Motor neuron (in vitro differentiated cells): ENCODE results near the gene EID3. TPM values are rescaled to one million over a fixed set of nuclear protein-coding genes. Genes with fewer than 3 reads are reported as not detected.
"Not testable (repeated sequence)": the region's sequence is repeated elsewhere in the genome, so short reads cannot be mapped to it uniquely, and the experiment has no call there.

ENCODE experiments used
- ATAC-seq, 8 experiments: fragments of 200-7000 bp; cut with Tn5 transposase; replicated peaks in 6 of 8; 2 replicates each; pipeline ENCODE4 v1.8.0; 2021; ENCODE audit warnings: mild to moderate bottlenecking in 8 of 8, moderate library complexity in 8 of 8
- H3K27ac ChIP-seq, 2 donors: fragments of 250-450 bp; sonication (Bioruptor Pico); 2 replicates each; pipeline ENCODE4 v1.9.0; 2021; ENCODE audit warnings: antibody characterized with exemption in 2 of 2, mild to moderate bottlenecking in 2 of 2, moderate library complexity in 1 of 2
- H3K4me1 ChIP-seq, 2 donors: fragments of 250-450 bp; sonication (Bioruptor Pico); replicated peaks in 1 of 2; 2 replicates each; pipeline ENCODE4 v1.6.1; 2021; ENCODE audit warnings: antibody characterized with exemption in 2 of 2, mild to moderate bottlenecking in 2 of 2, moderate library complexity in 1 of 2
- H3K4me3 ChIP-seq, 5 donors: fragments of 250-450 bp; sonication (Bioruptor Pico); 2 replicates each; pipeline ENCODE4 v1.9.0; 2021; ENCODE audit warnings: antibody characterized with exemption in 5 of 5, mild to moderate bottlenecking in 5 of 5, moderate library complexity in 4 of 5
- WGBS, 10 experiments: fragments of 450-650 bp; shearing (Covaris generic); methylation state at CpG; one replicate each; pipeline ENCODE4 v1.0.0; 2022; 5-methylcytosine and 5-hydroxymethylcytosine counted together
- in situ Hi-C, 9 experiments: fragments of 400-800 bp; cut with MboI; loops; one replicate each; pipeline ENCODE4 v1.15.0; 2021; ENCODE audit warnings: low sequenced_read_pairs in 9 of 9, low pct_unique_long_range_greater_than_20kb in 2 of 9; ENCODE audit not compliant: unreplicated experiment in 9 of 9
- total RNA-seq, 8 experiments: library from RNA; unstranded; fragments of 300-600 nt; gene quantifications; 2 replicates each; pipeline versions ENCODE4 v1.2.3 to v1.2.4, GENCODE V29; 2022

The EID3 gene
- total RNA-seq, 8 experiments from 2014 or later: 1.5 to 14.3 (median 3.8) TPM

DNA sequence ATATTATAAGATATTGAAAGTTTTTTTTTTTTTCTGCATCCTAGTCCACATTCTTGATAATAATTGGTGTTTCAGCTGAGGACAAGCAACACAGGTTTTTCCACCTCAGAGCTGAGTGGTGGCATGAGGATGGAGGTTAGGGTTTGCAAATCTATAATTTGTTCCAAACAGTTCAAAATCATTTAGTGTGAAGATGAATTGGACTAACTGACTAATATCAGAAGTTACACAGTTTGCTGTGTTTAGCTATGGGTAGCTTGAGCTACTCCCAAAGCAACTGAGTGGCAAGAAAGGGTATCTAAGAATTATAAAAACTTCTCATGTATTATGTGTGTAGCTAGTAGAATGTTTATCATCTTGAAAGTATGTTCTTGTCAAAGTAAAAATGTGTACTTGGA, 17.1 kb downstream of the EID3 start:
- H3K27ac ChIP-seq: no peak overlapping the region
- no peak overlapping the region for H3K4me3 ChIP-seq
- ATAC-seq: no peak
- in situ Hi-C loops: no loop called here
- H3K4me1 ChIP-seq: no peaks in the 10 kb centered on the region

DNA sequence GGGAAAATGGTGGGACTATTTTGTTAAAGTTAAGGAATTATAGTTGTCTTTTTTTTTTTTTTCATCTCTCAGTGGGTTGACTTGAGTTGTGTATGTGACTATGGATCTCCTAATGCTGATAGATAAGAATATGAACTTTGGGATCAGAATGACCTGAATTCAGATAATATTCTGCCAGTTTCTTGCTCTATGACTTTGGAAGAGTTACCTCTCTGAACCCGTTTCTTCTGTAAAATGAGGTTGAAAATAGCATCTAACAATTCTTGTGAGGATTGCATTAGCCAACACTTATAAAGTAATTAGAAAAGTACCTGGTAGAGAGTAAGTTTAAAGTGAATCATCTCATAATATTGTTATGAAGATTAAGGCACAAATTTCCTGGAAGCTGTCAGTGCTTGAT, 18.4 kb downstream of the EID3 start:
- ATAC-seq: no peak
- in situ Hi-C loops: no loop called here
- H3K4me3 ChIP-seq: no peak overlapping the region
- no peak overlapping the region for H3K27ac ChIP-seq
- 71 to 100% (median 100%) methylated on average over 1 of the region's 1 CpG; no CpG with 5 or more reads in 1 of the 10 experiments for WGBS, 10 experiments
- H3K4me1 ChIP-seq: no peaks in the 10 kb centered on the region

DNA sequence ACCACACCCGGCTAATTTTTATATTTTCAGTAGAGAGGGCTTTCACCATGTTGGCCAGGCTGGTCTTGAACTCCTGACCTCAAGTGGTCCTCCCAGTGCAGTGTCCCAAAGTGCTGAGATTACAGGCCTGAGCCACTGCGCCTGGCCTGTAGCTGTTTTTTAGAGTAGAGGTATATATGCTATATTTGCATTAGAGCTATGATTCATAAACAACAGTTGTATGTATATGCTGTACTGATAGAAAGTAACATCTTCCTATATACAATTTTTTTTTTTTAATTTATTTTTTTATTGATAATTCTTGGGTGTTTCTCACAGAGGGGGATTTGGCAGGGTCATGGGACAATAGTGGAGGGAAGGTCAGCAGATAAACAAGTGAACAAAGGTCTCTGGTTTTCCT, 19.0 kb downstream of the EID3 start:
- H3K4me3 ChIP-seq, H3K27ac ChIP-seq, H3K4me1 ChIP-seq, in situ Hi-C loops: not testable (repeated sequence)
- peak in 1 of 8 experiments; percentile 17 for ATAC-seq
- WGBS, 10 experiments: 83 to 100% (median 100%) methylated on average over 1 of the region's 2 CpGs; no CpG with 5 or more reads in 3 of the 10 experiments

DNA sequence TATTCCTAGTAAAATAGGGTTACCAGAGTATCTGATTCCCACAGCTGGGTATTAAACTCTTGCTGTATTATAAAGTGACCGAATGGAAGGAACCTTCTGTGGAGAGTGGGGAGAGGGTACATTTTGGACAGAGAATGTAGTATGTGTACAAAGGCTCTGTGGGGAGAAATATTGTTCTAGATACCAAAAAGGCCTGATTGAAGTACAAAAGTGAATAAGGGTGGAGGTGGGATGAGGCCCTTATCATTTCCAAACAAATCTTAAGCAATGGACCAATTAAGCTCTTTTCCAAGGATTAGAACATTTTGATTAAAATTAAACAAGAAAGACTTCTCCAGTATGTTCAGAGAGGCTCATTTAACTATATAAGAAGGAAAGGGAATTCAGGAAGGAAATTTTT, 20.4 kb downstream of the EID3 start:
- no peak for ATAC-seq

DNA sequence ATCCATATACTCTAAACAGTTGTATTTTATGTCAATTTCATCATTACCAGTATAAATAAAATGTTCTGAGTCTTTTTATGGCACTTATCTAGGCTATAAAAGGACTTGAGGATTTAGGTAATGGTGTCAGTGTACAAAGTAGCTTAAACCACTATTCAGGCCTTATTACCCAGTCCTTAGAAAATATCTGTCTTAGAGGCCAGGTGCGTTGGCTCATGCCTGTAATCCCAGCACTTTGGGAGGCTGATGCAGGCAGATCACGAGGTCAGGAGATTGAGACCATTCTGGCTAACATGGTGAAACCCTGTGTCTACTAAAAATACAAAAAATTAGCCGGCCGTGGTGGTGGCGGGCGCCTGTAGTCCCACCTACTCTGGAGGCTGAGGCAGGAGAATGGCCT, 24.7 kb downstream of the EID3 start:
- H3K27ac ChIP-seq, in situ Hi-C loops, ATAC-seq, H3K4me3 ChIP-seq, H3K4me1 ChIP-seq: not testable (repeated sequence)
- WGBS, 10 experiments: 81 to 100% (median 99%) methylated on average over 1 to 6 of the region's 6 CpGs; no CpG with 5 or more reads in 4 of the 10 experiments

More for the DNA sequence above, 20.4 kb downstream of the EID3 start:
- Histone ChIP-seq H3K27ac (no peak overlapping the region), H3K4me1 (no peaks in the 10 kb centered on the region), H3K4me3 (no peak overlapping the region)
- in situ Hi-C loops: no loop called here
- WGBS, 10 experiments: 83 to 100% (median 100%) methylated on average over 1 of the region's 1 CpG; no CpG with 5 or more reads in 5 of the 10 experiments

DNA sequence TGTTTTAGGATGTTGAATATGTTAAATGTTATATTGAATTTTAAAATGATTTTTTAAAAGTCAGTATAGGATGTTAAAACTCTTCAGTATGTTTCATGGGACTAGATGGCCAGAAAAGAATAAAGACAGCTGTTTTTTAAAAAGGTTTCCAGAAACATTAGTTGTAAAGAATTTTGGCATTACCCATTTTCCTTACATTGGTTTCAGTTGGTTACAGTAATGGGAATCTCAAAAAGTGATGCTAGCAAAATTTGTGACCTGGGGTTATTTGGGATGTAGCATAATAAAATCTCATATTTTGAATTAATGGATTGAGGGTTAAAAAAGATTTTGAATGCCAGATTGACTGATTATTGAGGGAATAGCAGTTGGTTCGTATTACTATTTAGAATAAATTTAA, 25.3 kb downstream of the EID3 start:
- Histone ChIP-seq H3K4me1 (no peaks in the 10 kb centered on the region), H3K4me3 (no peak overlapping the region), H3K27ac (no peak overlapping the region)
- ATAC-seq: no peak
- in situ Hi-C loops: no loop called here
- 45 to 100% (median 88%) methylated on average over 1 of the region's 1 CpG; no CpG with 5 or more reads in 4 of the 10 experiments for WGBS, 10 experiments

DNA sequence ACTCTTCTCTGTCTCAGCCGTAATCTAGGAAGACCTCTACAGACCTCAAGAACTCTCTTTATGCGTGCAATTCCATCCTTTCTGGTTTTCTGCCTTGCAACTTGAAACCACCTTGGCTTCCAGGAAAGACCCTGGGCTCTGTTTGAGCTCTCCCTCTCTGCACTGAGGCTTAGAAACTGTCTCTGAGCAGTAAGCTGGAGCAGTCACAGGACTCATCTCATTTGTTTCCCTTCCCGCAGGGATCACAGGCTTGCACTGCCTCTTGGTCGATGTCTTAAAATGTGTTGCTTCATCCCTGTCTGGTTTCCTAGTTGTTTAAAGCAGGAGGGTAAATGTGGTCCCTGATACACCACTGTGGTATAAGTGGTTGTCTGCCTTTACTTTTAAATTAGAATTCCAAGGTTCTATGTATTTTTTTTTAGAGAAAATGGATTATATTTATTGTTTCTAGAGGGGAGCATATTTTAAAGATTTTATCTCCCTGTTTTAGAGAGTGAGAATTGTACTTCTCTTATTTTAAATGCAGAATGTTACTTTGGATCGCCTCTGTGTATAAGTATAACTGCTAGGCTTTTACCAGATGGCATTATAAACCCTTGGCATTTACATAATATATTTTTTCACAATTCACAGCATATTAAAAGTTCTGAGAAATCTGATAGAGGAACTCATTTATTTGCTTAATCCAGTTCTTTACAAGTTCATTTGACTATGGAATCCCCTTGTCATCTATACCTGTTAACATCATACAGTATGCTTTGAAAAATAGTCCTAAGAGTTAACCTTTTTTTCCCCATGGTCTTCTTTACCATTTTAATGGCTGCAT, 26.4 kb downstream of the EID3 start:
- H3K4me1 ChIP-seq: no peaks in the 10 kb centered on the region
- ATAC-seq: peak in 1 of 8 experiments; percentile 66
- no peak overlapping the region for H3K27ac ChIP-seq
- in situ Hi-C loops: no loop called here
- H3K4me3 ChIP-seq: no peak overlapping the region
- 61 to 100% (median 98%) methylated on average over 1 to 5 of the region's 5 CpGs; no CpG with 5 or more reads in 1 of the 10 experiments for WGBS, 10 experiments

DNA sequence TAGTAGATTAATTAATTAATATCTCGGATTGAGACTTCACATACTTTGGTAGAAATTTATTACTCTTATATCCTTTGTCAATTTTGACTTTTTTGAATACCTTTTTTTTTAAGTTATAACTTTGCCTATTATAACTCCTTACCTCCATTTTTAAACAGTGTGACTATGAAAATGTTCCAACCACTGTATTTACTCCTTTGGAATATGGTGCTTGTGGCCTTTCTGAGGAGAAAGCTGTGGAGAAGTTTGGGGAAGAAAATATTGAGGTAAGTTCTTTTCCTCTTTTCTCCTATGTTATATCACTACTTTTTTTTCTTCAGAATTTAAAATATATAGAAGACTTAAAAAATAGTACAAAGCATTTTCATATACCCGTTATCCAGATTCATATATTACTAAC, 27.8 kb downstream of the EID3 start:
- H3K27ac ChIP-seq: no peak overlapping the region
- no peak overlapping the region for H3K4me3 ChIP-seq
- in situ Hi-C loops: no loop called here
- 72 to 100% (median 100%) methylated on average over 1 to 2 of the region's 2 CpGs for WGBS, 10 experiments
- H3K4me1 ChIP-seq: no peaks in the 10 kb centered on the region
- ATAC-seq: no peak

DNA sequence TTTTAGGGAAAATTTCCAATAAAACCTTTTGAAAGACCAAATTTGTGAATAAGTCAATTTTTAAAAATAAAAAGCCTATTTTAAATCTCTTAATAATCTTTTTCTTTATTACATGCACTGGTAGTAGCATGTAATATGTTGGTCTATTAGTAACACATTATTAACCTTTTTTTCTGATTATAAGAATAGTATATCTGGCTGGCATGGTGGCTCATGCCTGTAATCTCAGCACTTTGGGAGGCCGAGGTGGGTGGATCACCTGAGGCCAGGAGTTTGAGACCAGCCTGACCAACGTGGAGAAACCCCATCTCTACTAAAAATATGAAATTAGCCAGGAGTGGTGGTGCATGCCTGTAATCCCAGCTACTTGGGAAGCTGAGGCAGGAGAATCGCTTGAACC, 28.7 kb downstream of the EID3 start:
- WGBS, 10 experiments: 78 to 100% (median 90%) methylated on average over 1 to 3 of the region's 3 CpGs; no CpG with 5 or more reads in 5 of the 10 experiments
- H3K4me1 ChIP-seq, H3K27ac ChIP-seq, in situ Hi-C loops, H3K4me3 ChIP-seq, ATAC-seq: not testable (repeated sequence)

DNA sequence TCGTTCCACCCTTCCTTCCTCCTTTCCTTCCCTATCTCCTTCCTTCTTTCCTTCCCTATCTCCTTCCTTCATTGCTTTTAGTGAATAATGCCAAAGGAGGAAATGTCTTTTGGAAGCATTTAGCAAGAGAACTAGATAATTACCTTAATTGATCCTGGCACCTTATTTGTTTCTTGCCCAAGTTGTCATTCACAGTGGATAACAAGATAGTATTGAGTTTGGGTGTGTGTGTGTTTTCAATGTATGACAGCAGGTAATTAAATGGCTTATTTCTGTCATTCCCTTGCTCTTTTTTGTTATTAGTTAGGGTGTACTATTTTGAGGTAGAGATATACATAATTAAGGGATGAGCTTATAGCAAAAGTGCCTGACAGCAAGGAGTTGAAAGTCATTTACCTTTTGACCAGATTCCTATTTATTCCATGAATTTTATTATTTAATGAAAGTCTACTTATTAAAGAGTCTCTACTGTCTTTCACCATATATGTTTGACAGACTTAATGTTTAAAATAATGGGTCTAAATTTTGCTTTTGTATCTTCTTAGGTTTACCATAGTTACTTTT, 30.2 kb downstream of the EID3 start:
- no peak for ATAC-seq
- H3K4me1 ChIP-seq: no peaks in the 10 kb centered on the region
- in situ Hi-C loops: no loop called here
- no peak overlapping the region for H3K4me3 ChIP-seq
- WGBS, 10 experiments: 83 to 100% (median 90%) methylated on average over 1 of the region's 1 CpG; no CpG with 5 or more reads in 3 of the 10 experiments
- no peak overlapping the region for H3K27ac ChIP-seq

DNA sequence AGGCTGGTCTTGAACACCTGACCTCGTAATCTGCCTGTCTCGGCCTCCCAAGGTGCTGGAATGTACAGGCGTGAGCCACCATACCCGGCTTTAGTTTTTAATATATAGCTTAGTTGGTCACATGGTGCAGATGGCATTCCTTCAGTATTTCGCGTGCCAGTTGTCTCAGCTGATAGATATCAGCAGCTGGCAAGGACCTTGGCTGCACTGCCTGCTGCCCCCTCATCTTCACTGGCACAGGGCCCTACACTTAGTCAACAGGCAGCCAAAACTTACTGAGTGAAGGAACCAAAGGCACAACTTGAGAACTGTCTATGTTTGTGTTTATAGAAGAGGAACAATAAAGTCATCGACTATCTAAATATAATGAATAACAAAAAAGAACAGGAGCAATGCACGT, 31.0 kb downstream of the EID3 start:
- in situ Hi-C loops: no loop called here
- Histone ChIP-seq H3K27ac (no peak overlapping the region), H3K4me3 (no peak overlapping the region), H3K4me1 (no peaks in the 10 kb centered on the region)
- 33 to 100% (median 87%) methylated on average over 1 to 6 of the region's 8 CpGs; no CpG with 5 or more reads in 2 of the 10 experiments for WGBS, 10 experiments
- no peak for ATAC-seq

DNA sequence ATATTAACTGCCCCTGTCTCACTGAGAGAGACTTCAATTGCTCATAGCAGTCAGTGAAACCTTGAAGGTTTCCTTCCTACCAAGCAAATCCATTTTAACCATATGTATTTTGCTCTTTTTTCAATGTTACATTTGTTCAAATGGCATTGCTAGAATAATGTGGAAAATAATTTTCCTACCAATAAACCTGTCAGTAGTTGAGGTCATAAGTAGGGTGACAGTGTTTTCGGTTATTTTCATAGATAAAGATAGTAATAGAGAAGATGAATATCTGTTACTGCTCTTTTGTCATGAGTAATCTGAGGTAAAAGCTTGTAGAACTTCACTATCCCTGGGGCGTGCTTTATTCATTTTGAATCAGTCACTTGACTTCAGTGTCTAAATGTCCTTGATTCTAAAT, 32.6 kb downstream of the EID3 start:
- Histone ChIP-seq H3K4me1 (no peaks in the 10 kb centered on the region), H3K27ac (no peak overlapping the region), H3K4me3 (no peak overlapping the region)
- in situ Hi-C loops: no loop called here
- no peak for ATAC-seq
- 74 to 100% (median 92%) methylated on average over 1 to 2 of the region's 2 CpGs; no CpG with 5 or more reads in 1 of the 10 experiments for WGBS, 10 experiments

DNA sequence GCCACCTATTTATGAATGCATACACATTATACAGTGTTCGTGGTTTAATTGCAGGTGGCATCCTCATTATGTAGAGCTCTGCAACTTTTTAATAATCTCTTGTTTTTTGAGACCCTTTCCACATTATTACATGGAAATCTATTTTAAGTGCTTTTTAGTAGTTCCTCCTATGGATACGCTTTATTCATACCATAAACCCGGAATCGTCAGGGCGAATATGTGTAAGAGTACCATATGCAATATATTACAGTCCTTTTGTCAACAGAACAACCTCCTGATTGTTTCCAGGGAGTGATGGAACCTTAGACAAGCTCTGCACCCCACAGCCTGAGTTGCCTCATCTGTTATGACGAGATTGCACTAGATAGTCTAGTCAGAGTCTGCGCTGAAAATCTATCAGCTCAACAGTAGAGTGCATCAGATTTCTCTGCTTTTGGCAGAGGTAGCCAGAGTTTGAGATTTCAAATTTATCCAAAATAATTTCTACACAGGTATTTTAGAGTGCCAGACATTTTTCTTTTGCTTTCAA, 33.6 kb downstream of the EID3 start:
- WGBS, 10 experiments: 61 to 100% (median 99%) methylated on average over 1 to 7 of the region's 7 CpGs; no CpG with 5 or more reads in 2 of the 10 experiments
- Histone ChIP-seq H3K4me1 (no peaks in the 10 kb centered on the region), H3K4me3 (no peak overlapping the region), H3K27ac (no peak overlapping the region)
- ATAC-seq: no peak
- in situ Hi-C loops: no loop called here
